ENCODE results near the gene ATAT1.

ATAT1 gene

GRCh38 chr6:30683183-30683979, 56.7 kb downstream of the ATAT1 start:
- DNase-seq (ENCODE audit: low read depth in 3 of 3, low spot score in 1 of 3) = no peak

GRCh38 chr6:30683980-30684338, 57.3 kb downstream of the ATAT1 start:
- DNase-seq (ENCODE audit: low read depth in 3 of 3, low spot score in 1 of 3) = no peak

- peak in 2 of 3 donors; percentile 34 to 42 for DNase-seq (ENCODE audit: low read depth in 3 of 3, low spot score in 1 of 3)
Observed at GRCh38 chr6:30684386-30685156, 57.9 kb downstream of the ATAT1 start.

GRCh38 chr6:30685157-30686008, 58.7 kb downstream of the ATAT1 start:
- DNase-seq (ENCODE audit: low read depth in 3 of 3, low spot score in 1 of 3) = no peak

- peak; percentile 56 to 85 (median 60) for DNase-seq (ENCODE audit: low read depth in 3 of 3, low spot score in 1 of 3)
Observed at GRCh38 chr6:30686009-30686907, 59.6 kb downstream of the ATAT1 start, which contains the start of gene PPP1R18. Gene PPP1R18, minus strand, starts transcription at chr6:30686645. Its CDS starts 627 bp downstream, at chr6:30686018.

GRCh38 chr6:30686908-30687658, 60.4 kb downstream of the ATAT1 start:
- DNase-seq (ENCODE audit: low read depth in 3 of 3, low spot score in 1 of 3) = peak; percentile 28 to 70 (median 32)

- DNase-seq (ENCODE audit: low read depth in 3 of 3, low spot score in 1 of 3) = no peak
Observed at GRCh38 chr6:30687659-30688431, 61.2 kb downstream of the ATAT1 start.

GRCh38 chr6:30688569-30688968, 61.9 kb downstream of the ATAT1 start:
- DNase-seq (ENCODE audit: low read depth in 3 of 3, low spot score in 1 of 3) = no peak

GRCh38 chr6:30689022-30689865, 62.6 kb downstream of the ATAT1 start:
- DNase-seq (ENCODE audit: low read depth in 3 of 3, low spot score in 1 of 3) = no peak

GRCh38 chr6:30689985-30690384, 63.3 kb downstream of the ATAT1 start:
- DNase-seq (ENCODE audit: low read depth in 3 of 3, low spot score in 1 of 3) = no peak

GRCh38 chr6:30690403-30691207, 63.9 kb downstream of the ATAT1 start, which contains the start of gene NRM:
Gene NRM, minus strand, starts transcription at chr6:30690984. Its CDS starts 10 bp downstream, at chr6:30690974.
- peak; percentile 30 to 74 (median 31) for DNase-seq (ENCODE audit: low read depth in 3 of 3, low spot score in 1 of 3)

GRCh38 chr6:30691208-30691847, 64.7 kb downstream of the ATAT1 start:
- no peak for DNase-seq (ENCODE audit: low read depth in 3 of 3, low spot score in 1 of 3)

Data from stimulated activated CD4-positive, alpha-beta T cell treated with anti-CD3 and anti-CD28 coated beads, TNF-alpha, amount 100 ng/mL, for 1 hour (primary cell).